BE2C (cell line): Measurements from ENCODE around the gene TMIE.

Experiments used
- DNase-seq: peaks from one replicate; pipeline ENCODE4 v3.0.0-alpha.2; 2020
- H3K27me3 ChIP-seq: fragments of 250-450 bp; sonication (Bioruptor Pico); 2 replicates; pipeline ENCODE4 v1.5.1; 2020; ENCODE audit warnings: mild to moderate bottlenecking
- H3K36me3 ChIP-seq: fragments of 250-450 bp; sonication (Bioruptor Pico); 2 replicates; pipeline ENCODE4 v1.5.1; 2020; ENCODE audit warnings: mild to moderate bottlenecking
- H3K4me1 ChIP-seq: fragments of 250-450 bp; sonication (Bioruptor Pico); 2 replicates; pipeline ENCODE4 v1.5.1; 2020
- H3K4me3 ChIP-seq: 2 replicates; pipeline ENCODE4 v1.5.1; 2011; ENCODE audit warnings: low read depth, low read length
- H3K9me3 ChIP-seq: fragments of 250-450 bp; sonication (Bioruptor Pico); 2 replicates; pipeline ENCODE4 v1.5.1; 2020
- CTCF ChIP-seq: IDR thresholded peaks from 2 replicates; pipeline ENCODE4 v1.5.1; 2012; ENCODE audit warnings: mild to moderate bottlenecking, low read depth, low read length

Gene TMIE

GRCh38 chr3:46668116-46668515 lies 33.1 kb upstream of the TMIE start:
- Histone ChIP-seq H3K9me3 (no peaks in the 10 kb centered on the region), H3K4me1 (no peaks in the 10 kb centered on the region), H3K4me3 (no peak overlapping the region), H3K27me3 (no peaks in the 10 kb centered on the region), H3K36me3 (no peaks in the 10 kb centered on the region)
- TF ChIP-seq CTCF = no peak
- DNase-seq = peak; percentile 2

GRCh38 chr3:46668591-46668990 lies 32.6 kb upstream of the TMIE start:
- no peak for DNase-seq
- Histone ChIP-seq H3K4me3 (no peak overlapping the region), H3K36me3 (no peaks in the 10 kb centered on the region), H3K4me1 (no peaks in the 10 kb centered on the region), H3K9me3 (no peaks in the 10 kb centered on the region), H3K27me3 (no peaks in the 10 kb centered on the region)
- TF ChIP-seq CTCF = no peak

DNA sequence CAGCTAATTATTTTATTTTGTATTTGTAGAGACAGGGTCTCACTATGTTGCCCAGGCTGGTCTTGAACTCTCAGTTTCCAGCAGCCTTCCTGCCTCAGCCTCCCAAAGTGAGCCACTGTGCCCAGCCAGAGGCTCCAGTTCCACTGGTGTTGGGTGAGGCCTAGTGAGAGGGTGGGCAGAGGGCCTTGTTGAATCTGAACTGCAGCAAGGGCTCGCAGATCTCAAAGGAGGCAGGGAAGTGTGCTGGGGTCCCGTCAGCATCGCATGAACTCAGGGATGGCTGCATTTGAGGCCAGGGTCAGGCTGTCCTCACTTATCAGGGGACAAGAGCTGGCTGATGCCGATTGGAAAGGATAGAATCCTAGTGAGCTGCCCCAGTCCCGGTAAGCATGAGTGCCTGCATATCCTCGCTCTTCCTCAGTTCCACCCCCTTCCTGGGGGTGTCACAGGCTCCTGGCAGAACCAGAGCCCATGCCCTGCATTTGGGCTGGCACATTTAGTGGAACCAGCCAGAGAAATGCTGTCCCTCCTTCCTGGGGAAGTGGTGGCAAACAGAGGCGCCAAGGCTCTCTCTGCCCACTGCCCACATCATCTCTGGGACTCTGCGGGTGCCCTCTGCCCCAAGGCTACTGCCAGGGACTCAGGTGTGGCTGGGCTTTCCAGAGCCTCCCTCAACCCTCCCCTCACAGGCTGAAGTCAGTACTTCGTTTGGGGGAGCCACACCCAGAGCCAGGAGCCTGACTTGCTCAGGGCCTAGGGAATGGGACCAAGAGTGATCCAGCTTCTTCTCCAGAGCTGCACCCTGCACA lies 31.8 kb upstream of the TMIE start:
- no peaks in the 10 kb centered on the region for H3K27me3 ChIP-seq
- H3K4me3 ChIP-seq = no peak overlapping the region
- H3K36me3 ChIP-seq = no peaks in the 10 kb centered on the region
- no peak for DNase-seq
- no peaks in the 10 kb centered on the region for H3K9me3 ChIP-seq
- TF ChIP-seq CTCF = no peak
- H3K4me1 ChIP-seq = no peaks in the 10 kb centered on the region

GRCh38 chr3:46670000-46670890 lies 30.9 kb upstream of the TMIE start:
- H3K27me3 ChIP-seq = no peaks in the 10 kb centered on the region
- TF ChIP-seq CTCF = no peak
- no peaks in the 10 kb centered on the region for H3K4me1 ChIP-seq
- H3K9me3 ChIP-seq = no peaks in the 10 kb centered on the region
- peak; percentile 1 for DNase-seq
- no peaks in the 10 kb centered on the region for H3K36me3 ChIP-seq
- no peak overlapping the region for H3K4me3 ChIP-seq

DNA sequence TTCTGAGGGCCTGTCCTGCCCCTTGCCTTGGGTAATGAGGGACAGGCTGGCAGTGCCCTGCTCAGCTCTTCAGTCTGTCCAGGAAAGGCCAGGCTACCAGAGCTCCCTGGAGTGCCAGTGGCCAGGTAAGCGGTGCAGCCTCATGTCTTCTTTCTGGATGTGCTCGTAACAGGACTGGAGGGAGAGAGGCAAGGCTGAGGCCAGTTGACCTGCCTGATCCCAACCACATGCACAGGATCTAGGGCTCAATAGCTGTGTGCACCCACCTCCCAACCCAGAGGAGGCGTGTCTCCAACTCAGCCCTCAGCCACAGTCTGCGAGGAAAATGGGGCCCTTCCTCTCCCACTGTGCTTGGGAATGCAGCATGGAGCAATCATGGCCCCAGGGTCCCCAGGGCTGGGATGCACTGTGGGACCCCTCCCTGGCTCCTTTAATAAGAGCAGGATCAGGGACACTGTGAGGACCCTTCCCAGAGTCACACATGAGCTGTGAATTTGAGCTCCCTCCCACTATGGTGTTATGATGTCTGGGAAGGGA lies 30.2 kb upstream of the TMIE start:
- peak; percentile 0 for DNase-seq
- TF ChIP-seq CTCF = no peak
- H3K27me3 ChIP-seq = no peaks in the 10 kb centered on the region

More for the DNA sequence above, 30.2 kb upstream of the TMIE start:
- Histone ChIP-seq H3K4me3 (no peak overlapping the region), H3K4me1 (no peaks in the 10 kb centered on the region), H3K36me3 (no peaks in the 10 kb centered on the region), H3K9me3 (no peaks in the 10 kb centered on the region)
